NT2/D1 (cell line): Measurements from ENCODE around the gene RHOH.
"Not testable (repeated sequence)": the region's sequence is repeated elsewhere in the genome, so short reads cannot be mapped to it uniquely, and the experiment has no call there.

Experiments
- SUZ12 ChIP-seq: IDR thresholded peaks from 2 replicates; pipeline ENCODE4 v1.6.1; 2011; ENCODE audit not compliant: insufficient read length, insufficient read depth; ENCODE audit errors: extremely low read depth
- YY1 ChIP-seq: IDR thresholded peaks from 2 replicates; pipeline ENCODE4 v1.6.1; 2011; ENCODE audit not compliant: insufficient read length, insufficient read depth
- ZNF274 ChIP-seq: IDR thresholded peaks from 2 replicates; pipeline ENCODE4 v1.6.1; 2011; ENCODE audit warnings: mild to moderate bottlenecking, low read depth, low read length

DNA sequence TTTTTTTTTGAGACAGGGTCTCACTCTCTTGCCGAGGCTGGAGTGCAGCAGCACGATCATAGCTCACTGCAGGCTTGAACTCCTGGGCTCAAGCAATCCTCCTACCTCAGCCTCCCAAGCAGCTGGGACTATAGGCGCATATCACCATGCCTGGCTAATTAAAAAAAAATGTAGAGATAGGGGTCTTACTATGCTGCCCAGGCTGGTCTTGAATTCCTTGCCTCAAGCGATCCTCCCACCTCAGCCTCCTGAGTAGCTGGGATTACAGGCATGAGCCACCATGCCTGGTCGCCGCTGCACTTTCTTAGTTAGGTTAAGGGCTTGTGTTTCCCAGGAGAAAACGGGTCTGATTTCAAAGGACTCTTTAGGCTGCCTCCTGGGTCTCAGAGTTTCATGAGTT is 86.0 kb downstream of the RHOH start:
- not testable (repeated sequence) for TF ChIP-seq ZNF274, YY1, SUZ12
